ENCODE data around the gene UCHL5.

- TF ChIP-seq YY1 (IDR thresholded peaks at IDR 0.05; ENCODE audit: insufficient read depth, insufficient read length) = no peak
- TF ChIP-seq ZNF274 (IDR thresholded peaks at IDR 0.05; ENCODE audit: low read depth, low read length) = no peak
These were observed 96.3 kb downstream of the UCHL5 start for GRCh38 chr1:192962901-192963300.
